CD4-positive, alpha-beta memory T cell (primary cell): Measurements from ENCODE around the gene GCK. TPM values are rescaled to one million over a fixed set of nuclear protein-coding genes. Genes with fewer than 3 reads are reported as not detected.
A peak's percentile ranks its signal among the peaks of the same experiment; 100 is the strongest.

Experiments
- CTCF ChIA-PET: fragments of 350-600 bp; sonication (Branson Sonifier 250); formaldehyde crosslinking; loops from one replicate; lab custom pipeline; 2021; ENCODE audit warnings: inconsistent platforms; ENCODE audit not compliant: partially characterized antibody; lab: Charles Lee
- POLR2A ChIA-PET: fragments of 350-600 bp; sonication (Branson Sonifier 250); formaldehyde crosslinking; loops from one replicate; lab custom pipeline; 2021; ENCODE audit not compliant: partially characterized antibody; lab: Charles Lee
- DNase-seq, 5 donors: peaks; one replicate each; pipeline versions ENCODE4 v3.0.0 to v3.0.0-alpha.2; 2020 to 2022; ENCODE audit warnings: mixed read lengths in 1 of 5
- H3K27ac ChIP-seq: one replicate; pipeline ENCODE4 v1.7.0; 2013; ENCODE audit warnings: low read depth, low read length
- H3K27me3 ChIP-seq: 2 replicates; pipeline ENCODE4 v1.7.0; 2013; ENCODE audit warnings: mild to moderate bottlenecking, low read length, moderate library complexity; ENCODE audit not compliant: insufficient read depth
- H3K36me3 ChIP-seq: 2 replicates; pipeline ENCODE4 v1.7.0; 2013; ENCODE audit warnings: mild to moderate bottlenecking, low read length, moderate library complexity; ENCODE audit not compliant: insufficient read depth
- H3K4me1 ChIP-seq: 2 replicates; pipeline ENCODE4 v1.7.0; 2013; ENCODE audit warnings: mild to moderate bottlenecking, low read length, moderate library complexity; ENCODE audit not compliant: insufficient read depth
- H3K4me3 ChIP-seq, 2 donors: one replicate each; pipeline ENCODE4 v1.7.0; 2013; ENCODE audit warnings: low read length in 2 of 2, mild to moderate bottlenecking in 1 of 2
- H3K9me3 ChIP-seq, 2 donors: one replicate each; pipeline ENCODE4 v1.7.0; 2013; ENCODE audit warnings: low read length in 2 of 2, control low read depth in 1 of 2; ENCODE audit not compliant: control insufficient read depth in 1 of 2
- H3K27ac Mint-ChIP-seq, 7 donors: one replicate each; pipeline ENCODE4 v1.8.0; 2020 to 2021; ENCODE audit warnings: mixed read lengths in 7 of 7, mild to moderate bottlenecking in 6 of 7, inconsistent platforms in 3 of 7, moderate library complexity in 3 of 7
- H3K27me3 Mint-ChIP-seq, 2 donors: one replicate each; pipeline ENCODE4 v1.8.0; 2020 to 2021; ENCODE audit warnings: mixed read lengths in 2 of 2
- H3K36me3 Mint-ChIP-seq, 2 donors: one replicate each; pipeline ENCODE4 v1.8.0; 2020 to 2021; ENCODE audit warnings: mixed read lengths in 2 of 2, inconsistent platforms in 1 of 2, mild to moderate bottlenecking in 1 of 2
- H3K4me1 Mint-ChIP-seq, 4 donors: one replicate each; pipeline ENCODE4 v1.8.0; 2020 to 2021; ENCODE audit warnings: mixed read lengths in 4 of 4, mild to moderate bottlenecking in 1 of 4
- H3K4me3 Mint-ChIP-seq, 8 donors: one replicate each; pipeline ENCODE4 v1.8.0; 2020 to 2021; ENCODE audit warnings: mixed read lengths in 8 of 8, mild to moderate bottlenecking in 7 of 8, moderate library complexity in 6 of 8, inconsistent platforms in 3 of 8
- H3K9me3 Mint-ChIP-seq, 8 donors: one replicate each; pipeline ENCODE4 v1.8.0; 2020 to 2021; ENCODE audit warnings: mixed read lengths in 8 of 8, mild to moderate bottlenecking in 5 of 8, inconsistent platforms in 3 of 8, moderate library complexity in 1 of 8
- intact Hi-C: fragments of 100-400 bp; cut with micrococcal nuclease; formaldehyde crosslinking; loops from one replicate; pipeline ENCODE4 v1.15.1; 2023
- polyA plus RNA-seq, 2 donors: library from polyadenylated mRNA; unstranded; fragments of 300-500 nt; fragmentation: Illumina TruSeq; gene quantifications; one replicate each; pipeline ENCODE4 v1.2.3, GENCODE V29; 2021
- total RNA-seq, 2 experiments: library from RNA; stranded (reverse); gene quantifications; one replicate each; pipeline ENCODE4 v1.2.3, GENCODE V29; 2021

GCK gene
- total and polyA plus RNA-seq, 4 experiments from 2014 or later = 0.33 to 0.38 TPM; not detected in 2

- Mint-ChIP-seq H3K27me3 (peaks cover 2 to 3% of the 10 kb centered on the region in 2 donors), H3K27ac (peak overlapping the region in 1 of 7 donors; percentile 5), H3K4me1 (peaks cover 1 to 14% (median 5%) of the 10 kb centered on the region in 4 donors), H3K4me3 (no peak overlapping the region), H3K36me3 (no peaks in the 10 kb centered on the region), H3K9me3 (no peaks in the 10 kb centered on the region)
- Histone ChIP-seq H3K27me3 (no peaks in the 10 kb centered on the region), H3K36me3 (no peaks in the 10 kb centered on the region), H3K27ac (no peak overlapping the region), H3K9me3 (no peaks in the 10 kb centered on the region), H3K4me1 (peaks cover 8% of the 10 kb centered on the region), H3K4me3 (no peak overlapping the region)
- no peak for DNase-seq
- intact Hi-C loops = no loop called here
- ChIA-PET CTCF (no interaction called here), POLR2A (no interaction called here)
Measured at GRCh38 chr7:44143646-44144250, 45.5 kb downstream of the GCK start.

DNA sequence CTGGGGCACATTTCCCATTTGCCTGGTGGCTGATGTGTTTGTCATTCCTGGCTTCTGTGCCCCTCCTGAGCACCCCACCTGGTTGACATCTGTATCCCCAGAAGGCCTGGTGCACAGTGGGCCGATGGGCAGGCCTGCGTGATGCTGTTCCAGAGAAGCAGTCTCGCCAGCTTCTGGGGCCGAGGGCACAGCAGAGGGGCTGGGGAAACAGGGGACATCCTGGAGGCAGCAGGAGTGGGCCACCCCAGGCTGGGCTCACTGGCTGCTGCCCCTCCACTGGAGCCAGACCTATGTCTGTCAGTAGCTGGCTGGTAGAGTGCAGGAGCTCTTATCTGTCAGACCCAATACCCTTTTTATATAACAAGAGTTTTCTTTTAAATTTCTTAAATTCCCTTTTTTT is 47.2 kb downstream of the GCK start:
- Histone ChIP-seq H3K27me3 (no peaks in the 10 kb centered on the region), H3K36me3 (no peaks in the 10 kb centered on the region), H3K4me1 (peaks cover 8% of the 10 kb centered on the region), H3K9me3 (no peaks in the 10 kb centered on the region), H3K27ac (no peak overlapping the region), H3K4me3 (no peak overlapping the region)
- intact Hi-C loops = no loop called here
- DNase-seq = no peak
- peaks cover 0 to 3% of the 10 kb centered on the region in 2 donors for H3K27me3 Mint-ChIP-seq
- no peaks in the 10 kb centered on the region for H3K9me3 Mint-ChIP-seq
- no peak overlapping the region for H3K4me3 Mint-ChIP-seq
- no peaks in the 10 kb centered on the region for H3K36me3 Mint-ChIP-seq
- CTCF ChIA-PET = no interaction called here
- peaks cover 1 to 14% (median 5%) of the 10 kb centered on the region in 4 donors for H3K4me1 Mint-ChIP-seq
- POLR2A ChIA-PET = no interaction called here
- peak overlapping the region in 1 of 7 donors; percentile 63 for H3K27ac Mint-ChIP-seq

GRCh38 chr7:44141221-44141850 is 47.9 kb downstream of the GCK start, which contains the start of gene MYL7:
TSS of gene MYL7 (minus strand) at chr7:44141332. CDS start at chr7:44141305, 27 bp downstream.
- ChIA-PET POLR2A (no interaction called here), CTCF (no interaction called here)
- no peak for DNase-seq
- Mint-ChIP-seq H3K27me3 (peaks cover 0 to 3% of the 10 kb centered on the region in 2 donors), H3K36me3 (no peaks in the 10 kb centered on the region), H3K4me3 (no peak within 1 kb of the TSS), H3K9me3 (no peaks in the 10 kb centered on the region), H3K27ac (peak within 1 kb of the TSS in 1 of 7 donors; percentile 63), H3K4me1 (peaks cover 1 to 9% (median 5%) of the 10 kb centered on the region in 4 donors)
- H3K4me3 ChIP-seq = no peak within 1 kb of the TSS
- intact Hi-C loops = no loop called here
- H3K36me3 ChIP-seq = no peaks in the 10 kb centered on the region
- no peak within 1 kb of the TSS for H3K27ac ChIP-seq
- H3K27me3 ChIP-seq = no peaks in the 10 kb centered on the region
- H3K4me1 ChIP-seq = peaks cover 1% of the 10 kb centered on the region
- no peaks in the 10 kb centered on the region for H3K9me3 ChIP-seq

GRCh38 chr7:44140341-44140740 is 48.9 kb downstream of the GCK start:
- POLR2A ChIA-PET = interaction anchor here (0.5 to 1.0 kb wide), 2 partner anchors 9 to 17 kb away, joined by 3 read pairs; no protein-coding TSS in a partner anchor
- CTCF ChIA-PET = no interaction called here
- peaks cover 0 to 4% (median 1%) of the 10 kb centered on the region in 4 donors for H3K4me1 Mint-ChIP-seq
- DNase-seq = no peak
- no peaks in the 10 kb centered on the region for H3K36me3 ChIP-seq
- no peak overlapping the region for H3K4me3 Mint-ChIP-seq
- H3K27ac ChIP-seq = no peak overlapping the region
- no peaks in the 10 kb centered on the region for H3K27me3 ChIP-seq
- no peaks in the 10 kb centered on the region for H3K36me3 Mint-ChIP-seq
- H3K4me3 ChIP-seq = no peak overlapping the region
- intact Hi-C loops = no loop called here
- no peaks in the 10 kb centered on the region for H3K4me1 ChIP-seq
- H3K27me3 Mint-ChIP-seq = peaks cover 0 to 3% of the 10 kb centered on the region in 2 donors
- H3K9me3 ChIP-seq = no peaks in the 10 kb centered on the region
- no peaks in the 10 kb centered on the region for H3K9me3 Mint-ChIP-seq
- no peak overlapping the region for H3K27ac Mint-ChIP-seq

DNA sequence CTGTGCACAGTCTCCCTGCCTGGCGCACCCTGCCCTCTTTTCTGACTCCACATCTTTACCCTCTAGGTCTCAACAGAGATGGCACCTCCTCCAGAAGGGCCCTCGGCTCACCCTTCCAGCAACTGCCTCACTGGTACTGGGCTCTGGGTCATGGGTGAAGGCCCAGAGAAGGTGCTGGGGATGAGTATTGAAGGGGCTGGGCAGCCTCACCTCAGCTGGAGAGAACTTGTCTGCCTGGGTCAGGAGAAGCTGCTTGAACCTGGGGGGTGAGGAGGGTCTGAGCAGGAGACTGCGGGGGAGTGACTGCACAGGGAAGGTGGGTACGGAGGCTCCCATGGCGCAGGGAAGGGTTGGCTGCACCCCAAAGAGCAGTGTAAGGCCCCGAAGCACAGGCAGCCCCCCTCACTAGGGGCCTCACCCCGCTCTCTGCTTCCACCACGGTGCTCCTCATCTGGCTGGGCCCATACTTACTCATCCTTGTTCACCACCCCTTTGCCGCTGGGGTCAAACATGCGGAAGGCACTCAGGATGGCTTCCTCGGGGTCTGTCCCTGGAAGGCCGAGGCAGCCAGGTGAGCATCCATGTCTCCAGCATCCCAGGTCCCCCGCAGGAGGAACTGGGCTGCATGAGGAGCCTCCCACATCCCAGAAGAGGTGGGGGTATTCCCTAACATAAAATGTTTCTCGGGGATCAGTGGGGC is 49.8 kb downstream of the GCK start:
- H3K4me3 Mint-ChIP-seq = no peak overlapping the region
- Histone ChIP-seq H3K4me3 (no peak overlapping the region), H3K36me3 (no peaks in the 10 kb centered on the region), H3K4me1 (no peaks in the 10 kb centered on the region), H3K9me3 (no peaks in the 10 kb centered on the region), H3K27me3 (no peaks in the 10 kb centered on the region), H3K27ac (no peak overlapping the region)
- ChIA-PET POLR2A (interaction anchor here (1.0 kb wide), 1 partner anchor 8 kb away, joined by 3 read pairs; no protein-coding TSS in a partner anchor), CTCF (no interaction called here)
- H3K9me3 Mint-ChIP-seq = no peaks in the 10 kb centered on the region
- DNase-seq = no peak
- H3K36me3 Mint-ChIP-seq = no peaks in the 10 kb centered on the region
- H3K27ac Mint-ChIP-seq = no peak overlapping the region
- intact Hi-C loops = no loop called here
- no peaks in the 10 kb centered on the region for H3K4me1 Mint-ChIP-seq
- peaks cover 0 to 3% of the 10 kb centered on the region in 2 donors for H3K27me3 Mint-ChIP-seq

- Histone ChIP-seq H3K36me3 (no peaks in the 10 kb centered on the region), H3K4me1 (no peaks in the 10 kb centered on the region), H3K4me3 (no peak overlapping the region), H3K9me3 (no peaks in the 10 kb centered on the region), H3K27me3 (no peaks in the 10 kb centered on the region), H3K27ac (no peak overlapping the region)
- ChIA-PET POLR2A (no interaction called here), CTCF (no interaction called here)
- no peak overlapping the region for H3K4me3 Mint-ChIP-seq
- H3K36me3 Mint-ChIP-seq = no peaks in the 10 kb centered on the region
- no peak overlapping the region for H3K27ac Mint-ChIP-seq
- H3K9me3 Mint-ChIP-seq = no peaks in the 10 kb centered on the region
- no peaks in the 10 kb centered on the region for H3K4me1 Mint-ChIP-seq
- no peak for DNase-seq
- peaks cover 0 to 3% of the 10 kb centered on the region in 2 donors for H3K27me3 Mint-ChIP-seq
- intact Hi-C loops = no loop called here
Measured at GRCh38 chr7:44138698-44139097, 50.5 kb downstream of the GCK start.

DNA sequence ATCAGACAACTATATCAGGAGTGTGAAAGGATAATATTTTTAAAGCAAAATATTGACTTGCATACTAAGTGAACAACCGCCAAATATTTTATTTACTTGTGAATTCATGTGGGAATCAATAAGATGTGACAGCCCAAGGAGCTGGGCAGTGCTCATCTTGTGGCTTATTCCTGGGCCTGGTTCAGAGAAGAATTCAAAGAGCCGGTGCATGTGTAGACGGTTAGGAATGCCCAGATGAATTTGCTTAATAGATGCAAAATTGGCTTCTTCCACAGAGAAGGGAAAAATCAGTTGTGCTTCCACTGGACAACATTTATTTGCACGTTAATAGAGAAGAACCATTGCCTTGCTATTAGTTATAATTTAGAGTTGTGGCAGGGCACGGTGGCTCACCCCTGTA is 52.5 kb downstream of the GCK start:
- no peak overlapping the region for H3K27ac Mint-ChIP-seq
- H3K27me3 Mint-ChIP-seq = peaks cover 0 to 1% of the 10 kb centered on the region in 2 donors
- H3K27me3 ChIP-seq = no peaks in the 10 kb centered on the region
- intact Hi-C loops = no loop called here
- no peaks in the 10 kb centered on the region for H3K4me1 ChIP-seq
- no peaks in the 10 kb centered on the region for H3K36me3 Mint-ChIP-seq
- no peaks in the 10 kb centered on the region for H3K36me3 ChIP-seq
- no peak overlapping the region for H3K4me3 ChIP-seq
- no peak for DNase-seq
- H3K4me3 Mint-ChIP-seq = no peak overlapping the region
- CTCF ChIA-PET = no interaction called here
- H3K9me3 Mint-ChIP-seq = no peaks in the 10 kb centered on the region
- POLR2A ChIA-PET = no interaction called here
- no peaks in the 10 kb centered on the region for H3K4me1 Mint-ChIP-seq
- H3K27ac ChIP-seq = no peak overlapping the region
- no peaks in the 10 kb centered on the region for H3K9me3 ChIP-seq
